Ishikawa (cell line): ENCODE data around the gene ANTXR1.

Experiments
- FOXM1 ChIP-seq: IDR thresholded peaks from 2 replicates; pipeline ENCODE4 v1.6.1; 2012; ENCODE audit warnings: low read depth, borderline replicate concordance
- TCF12 ChIP-seq: IDR thresholded peaks from 2 replicates; pipeline ENCODE4 v1.6.1; 2012; ENCODE audit warnings: low read depth

GRCh38 chr2:69047625-69048145 lies 34.7 kb downstream of the ANTXR1 start:
- TF ChIP-seq TCF12 = no peak
- no peak for TF ChIP-seq FOXM1
